NCI-H2227 (cell line): Measurements from ENCODE around the gene VSTM4.

ENCODE experiments used
- DNase-seq: peaks from one replicate; lab custom pipeline; 2025; ENCODE audit not compliant: unreplicated experiment; lab: John Stamatoyannopoulos, UW

VSTM4 gene

DNA sequence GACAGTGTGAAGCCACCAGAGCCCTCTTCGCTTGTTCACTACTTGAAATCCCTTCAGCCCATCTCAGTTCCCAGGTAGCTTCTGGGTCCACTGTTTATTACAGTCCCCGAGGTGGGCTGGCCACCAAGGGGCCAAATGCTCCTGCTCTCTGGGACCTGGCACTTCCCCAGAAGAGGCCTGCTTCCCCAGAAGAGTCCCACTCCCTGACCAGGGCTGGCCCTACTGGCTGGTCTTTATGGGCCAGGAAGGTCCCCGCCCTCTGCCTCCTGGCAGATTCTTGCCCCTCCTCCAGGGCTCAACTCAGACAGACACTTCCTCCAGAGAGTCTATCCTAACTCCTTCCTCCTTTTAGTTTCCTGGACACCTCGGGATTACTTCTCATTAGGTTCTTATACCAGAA lies 105.0 kb downstream of the VSTM4 start:
- DNase-seq = no peak

DNA sequence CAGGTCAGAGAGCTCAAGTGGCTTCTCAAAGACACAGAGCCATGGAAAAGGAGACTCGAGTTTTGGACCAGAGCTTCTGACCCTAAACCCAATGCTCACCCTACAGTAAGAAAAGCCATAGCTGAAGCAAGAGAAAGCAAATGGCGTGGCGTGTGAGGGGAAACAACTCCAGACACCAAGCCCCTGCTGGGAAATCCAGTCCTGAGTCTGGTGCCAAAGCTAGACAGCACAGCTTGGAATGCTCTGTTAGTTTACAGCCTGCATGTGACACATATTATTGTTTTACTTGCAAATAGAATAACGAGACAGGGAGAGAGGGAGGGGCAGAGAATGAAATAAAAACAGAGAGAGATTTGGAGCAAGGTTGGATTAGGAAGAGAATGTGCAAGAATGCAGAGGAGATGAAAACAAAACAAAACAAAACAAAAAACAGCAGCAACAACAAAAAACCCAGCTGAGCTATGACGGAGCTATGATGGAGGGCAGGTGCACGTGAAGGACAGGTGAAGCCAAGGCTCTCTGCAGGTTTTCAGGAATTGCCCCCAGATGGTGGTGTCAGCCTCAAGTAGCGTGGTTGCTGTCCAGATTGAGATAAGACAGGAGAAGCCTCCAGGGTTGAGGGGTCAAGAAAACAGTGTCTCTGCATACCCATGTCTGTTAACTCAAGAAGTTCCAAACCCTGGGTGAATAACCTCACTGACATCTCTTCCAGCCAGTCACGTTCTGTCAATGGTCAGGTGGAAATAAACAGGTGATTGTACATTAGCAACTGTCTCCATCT lies 105.9 kb downstream of the VSTM4 start:
- no peak for DNase-seq

GRCh38 chr10:49008505-49009198 lies 106.7 kb downstream of the VSTM4 start:
- DNase-seq = no peak

DNA sequence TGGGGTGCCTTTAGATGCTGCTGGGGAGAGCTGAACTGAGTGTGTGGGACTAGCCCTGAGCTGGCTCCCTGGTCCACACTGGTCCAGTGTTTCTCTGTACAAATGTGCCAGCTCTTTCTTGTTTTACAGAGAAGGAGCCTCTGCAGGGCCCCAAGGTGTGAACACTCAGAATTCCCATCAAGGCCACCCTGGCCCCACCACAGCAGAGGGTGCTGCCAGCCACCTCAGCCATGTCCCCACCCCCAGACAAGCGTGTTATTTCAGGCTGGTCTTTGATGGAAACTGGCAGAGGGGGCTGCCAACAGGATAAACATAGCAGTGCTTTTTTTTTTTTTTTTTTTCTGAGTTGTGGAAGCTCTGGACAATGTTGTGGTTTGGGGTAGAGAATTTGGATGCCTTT lies 107.2 kb downstream of the VSTM4 start:
- no peak for DNase-seq

GRCh38 chr10:49007129-49007528 lies 108.2 kb downstream of the VSTM4 start:
- DNase-seq = no peak

DNA sequence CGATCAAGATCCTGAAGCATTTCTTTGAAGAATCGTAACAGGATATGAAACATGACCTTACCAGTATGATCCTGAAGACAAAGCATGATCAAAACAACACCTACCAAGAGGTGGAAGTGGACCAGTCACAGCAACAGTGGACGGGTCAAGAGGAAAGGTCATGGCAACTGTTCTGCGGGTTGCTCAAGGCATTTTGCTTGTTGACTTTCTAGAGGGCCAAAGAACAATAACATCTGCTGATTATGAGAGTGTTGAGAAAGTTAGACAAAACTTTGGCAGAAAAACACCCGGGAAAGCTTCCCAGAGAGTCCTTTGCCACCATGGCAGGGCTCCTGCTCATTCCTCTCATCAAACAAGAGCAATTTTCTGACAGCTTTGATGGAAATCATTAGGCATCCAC lies 110.1 kb downstream of the VSTM4 start:
- no peak for DNase-seq

DNA sequence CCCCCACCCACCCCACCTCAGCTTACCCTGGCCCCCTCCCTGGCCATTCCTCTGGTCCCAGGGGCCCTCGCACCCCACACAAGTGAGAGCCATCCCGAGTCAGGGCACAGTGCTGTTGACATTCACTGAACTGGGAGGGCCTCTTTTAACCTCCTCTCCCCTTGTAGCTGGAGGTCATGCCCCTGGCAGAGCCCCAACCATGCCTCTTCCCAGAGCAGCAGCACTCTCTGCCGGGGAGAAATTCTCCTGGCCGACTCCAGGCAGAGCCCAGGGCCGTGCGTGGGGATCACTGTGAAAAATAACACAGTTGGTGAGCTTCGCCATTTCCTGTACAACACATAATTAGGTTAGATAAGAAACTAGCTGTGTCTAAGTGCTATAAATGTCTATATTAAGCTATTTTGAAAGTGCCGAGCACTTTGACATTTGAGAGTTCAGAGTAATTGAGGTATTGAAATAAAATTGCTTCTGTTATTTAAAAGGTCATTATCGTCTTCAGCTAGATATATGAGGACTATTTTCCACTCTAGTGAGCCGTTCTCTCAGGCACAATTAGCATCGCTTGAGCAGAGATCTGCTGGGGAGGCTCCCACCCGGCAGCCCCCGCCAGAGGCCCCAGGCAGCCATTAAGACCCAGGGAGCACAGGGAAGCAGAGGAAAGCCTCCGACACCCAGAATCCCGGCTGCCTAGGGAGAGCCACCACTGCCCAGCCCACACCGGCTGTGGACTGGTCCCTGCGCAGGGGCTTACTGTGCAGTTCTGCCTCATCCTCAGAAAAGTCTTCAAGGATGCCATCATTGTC lies 113.3 kb downstream of the VSTM4 start:
- DNase-seq = peak; percentile 39

DNA sequence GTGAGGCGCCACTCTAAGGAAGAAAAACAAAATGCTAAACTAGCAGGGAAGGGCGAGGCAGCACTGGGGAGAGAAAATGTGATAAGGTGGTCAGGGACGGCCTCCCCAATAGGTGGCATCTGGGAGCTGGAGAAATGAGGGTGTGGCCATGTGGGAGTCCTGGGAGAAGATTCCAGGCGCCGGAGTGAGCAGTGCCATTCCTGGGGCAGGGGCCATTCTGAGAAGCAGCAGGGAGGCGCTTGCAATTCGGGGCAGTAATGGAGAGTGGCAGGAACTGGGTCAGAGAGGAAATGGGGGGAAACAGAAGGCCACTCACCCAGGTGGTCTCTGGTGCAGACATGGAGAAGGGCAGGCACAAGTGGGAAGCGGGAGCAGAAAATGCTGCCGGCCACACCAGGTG lies 113.9 kb downstream of the VSTM4 start:
- peak; percentile 7 for DNase-seq

DNA sequence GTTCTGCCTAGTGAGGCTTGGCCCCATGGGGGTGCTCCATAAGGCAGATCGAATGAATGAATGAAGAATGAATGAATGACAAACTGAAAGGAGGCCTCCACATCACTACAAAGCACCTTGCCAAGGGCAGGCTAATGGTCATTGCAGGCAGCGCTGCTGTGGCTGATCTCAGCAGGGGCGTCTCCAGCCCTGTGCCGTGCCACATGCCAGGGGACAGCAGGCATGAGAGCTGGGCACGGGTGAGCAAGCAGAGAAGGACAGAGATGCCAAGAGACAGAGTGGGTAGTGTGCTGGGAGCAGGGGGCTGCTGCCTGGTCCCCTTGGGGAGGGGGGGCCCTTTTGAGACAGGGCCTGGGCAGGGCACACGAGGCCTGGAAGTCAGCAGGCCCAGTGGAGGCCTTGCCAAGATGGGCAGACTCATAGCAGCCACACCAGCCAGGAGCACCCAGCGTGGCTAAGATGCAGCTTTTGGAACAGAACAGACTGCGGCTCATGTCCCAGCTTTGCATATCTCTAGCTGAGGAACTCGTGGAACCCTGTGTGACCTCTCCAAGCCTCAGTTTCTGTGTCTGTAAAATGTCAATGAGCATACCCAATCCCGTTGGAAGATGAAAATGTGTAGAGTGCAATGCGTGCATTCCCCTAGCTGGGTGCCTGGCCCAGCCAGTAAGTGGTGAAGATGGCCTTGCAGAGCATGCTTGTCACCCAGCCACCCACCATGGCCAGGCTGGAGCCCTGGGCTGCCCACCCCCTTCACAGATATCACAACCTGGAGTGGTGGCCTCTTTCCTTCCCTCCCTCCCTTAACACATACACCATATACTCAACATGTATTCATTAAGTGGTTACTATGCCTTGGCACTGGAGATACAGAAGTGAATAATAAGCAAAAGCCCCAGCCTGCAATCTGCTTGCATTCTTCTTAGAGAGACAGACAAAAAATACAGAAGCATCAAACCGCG lies 114.6 kb downstream of the VSTM4 start:
- no peak for DNase-seq

GRCh38 chr10:48999346-48999745 lies 116.0 kb downstream of the VSTM4 start:
- DNase-seq = no peak

GRCh38 chr10:48996329-48996728 lies 119.0 kb downstream of the VSTM4 start:
- no peak for DNase-seq

GRCh38 chr10:48993627-48994026 lies 121.7 kb downstream of the VSTM4 start:
- DNase-seq = no peak

DNA sequence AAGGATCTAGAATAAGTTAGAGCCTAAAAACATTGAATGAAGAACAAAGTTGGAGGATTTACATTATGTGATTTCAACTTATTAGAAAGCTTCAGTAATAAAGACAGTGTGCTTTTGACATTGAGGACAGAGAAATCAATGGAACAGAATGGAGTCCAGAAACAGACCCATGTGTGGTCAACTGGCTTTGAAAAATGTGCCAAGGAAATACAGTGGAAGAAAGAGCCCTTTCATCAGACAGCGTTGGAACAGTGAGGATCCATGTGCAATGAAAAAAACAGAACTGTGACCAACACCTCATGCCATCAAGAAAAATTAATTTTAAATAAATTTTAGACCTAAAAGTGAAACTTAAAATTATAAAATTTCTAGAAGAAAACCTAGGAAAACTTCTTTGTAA lies 125.1 kb downstream of the VSTM4 start:
- DNase-seq = no peak

- DNase-seq = no peak
Observed at GRCh38 chr10:48985621-48986158, 129.6 kb downstream of the VSTM4 start.

DNA sequence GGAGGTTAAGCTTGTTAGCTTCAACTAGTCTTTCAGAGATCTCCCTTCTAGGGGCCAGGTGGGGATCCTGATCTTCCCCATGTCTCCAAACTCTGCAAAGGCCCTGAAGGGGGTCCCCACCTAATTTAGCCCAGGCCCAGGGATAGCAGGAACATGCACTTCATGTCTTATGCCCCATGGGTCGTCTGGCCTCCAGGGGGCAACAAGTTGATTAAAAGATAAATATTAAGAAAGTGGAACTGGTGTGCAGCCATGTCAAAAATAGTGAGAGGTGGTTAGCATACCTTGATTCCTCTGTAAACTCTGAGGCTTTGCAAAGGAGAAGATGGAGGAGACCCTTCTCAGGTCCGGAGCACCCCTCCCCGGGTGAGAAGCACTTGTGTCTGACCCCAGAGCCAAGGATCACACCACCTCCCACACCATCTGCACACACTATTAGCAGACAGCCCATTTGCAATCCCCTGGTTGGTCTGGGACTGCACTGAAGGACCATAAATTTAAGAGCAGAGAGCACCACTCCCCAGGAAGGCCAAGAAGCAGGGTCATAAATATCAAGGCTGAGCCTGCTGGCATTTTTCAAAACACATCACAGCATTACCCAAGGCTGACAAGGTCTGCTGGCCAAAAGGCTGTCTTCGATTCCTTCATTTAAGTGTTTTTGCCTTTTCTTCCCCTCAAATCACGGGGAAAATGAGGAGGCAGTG lies 131.5 kb downstream of the VSTM4 start:
- DNase-seq = no peak

GRCh38 chr10:48982584-48982983 lies 132.7 kb downstream of the VSTM4 start:
- DNase-seq = no peak

DNA sequence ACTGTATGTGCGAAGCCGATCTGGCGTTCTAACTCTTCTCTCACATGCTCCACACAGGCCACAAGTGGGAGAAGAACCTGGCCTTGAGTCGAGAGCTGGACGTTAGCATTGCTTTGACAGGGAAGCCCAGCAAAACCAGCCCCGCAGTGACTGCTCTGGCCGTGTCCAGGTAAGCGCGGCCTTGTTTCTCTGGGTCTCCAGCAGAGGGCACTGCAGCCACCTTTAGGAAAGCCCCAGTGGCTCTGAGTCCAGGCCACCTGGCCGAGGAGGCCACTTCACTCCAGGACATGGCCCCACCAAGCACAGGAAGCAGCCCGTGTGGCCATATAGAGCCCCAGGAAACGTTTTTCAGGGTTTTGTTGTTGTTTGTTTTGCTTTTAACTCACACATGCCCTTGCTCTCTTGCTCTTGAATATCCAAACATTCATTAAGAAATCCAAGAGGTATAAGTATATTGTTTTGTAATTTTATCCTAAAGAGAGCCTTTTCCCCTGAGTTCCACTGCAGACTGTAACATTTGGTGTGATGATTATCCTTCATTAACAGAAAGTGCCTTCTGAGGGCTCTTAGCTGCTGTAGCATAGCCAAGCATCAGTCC lies 133.9 kb downstream of the VSTM4 start:
- no peak for DNase-seq

DNA sequence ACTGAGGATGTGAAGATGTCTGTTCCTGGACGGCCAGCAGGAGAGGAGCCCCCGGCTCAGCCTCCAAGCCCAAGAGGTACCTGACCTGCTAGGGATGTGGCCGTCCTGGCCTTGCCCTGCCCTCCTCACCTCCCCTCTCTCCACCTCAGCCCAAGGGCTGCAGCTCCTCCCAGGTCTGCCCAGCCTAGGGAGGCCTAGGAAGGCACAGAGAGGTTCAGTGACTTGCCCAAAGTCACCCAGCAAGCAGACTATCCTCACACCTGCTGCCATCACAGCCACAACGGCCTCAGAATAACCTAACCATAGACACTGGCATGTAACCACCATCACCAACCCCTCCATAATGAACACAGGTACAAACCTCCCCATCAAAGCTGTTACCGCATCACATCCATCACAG lies 137.0 kb downstream of the VSTM4 start:
- DNase-seq = no peak

- DNase-seq = no peak
Observed at GRCh38 chr10:48976196-48976595, 139.1 kb downstream of the VSTM4 start.
